Activated T-cell treated with anti-CD3 and anti-CD28 coated beads, Interleukin-2, amount 50 U/mL, for 4 hours (primary cell): ENCODE data around the gene SEMA3D. TPM values are rescaled to one million over a fixed set of nuclear protein-coding genes. Genes with fewer than 3 reads are reported as not detected.

Source experiments
- ATAC-seq, 2 donors: fragments of 200-7000 bp; cut with Tn5 transposase; one replicate each; pipeline ENCODE4 v1.10.0; 2021
- DNase-seq: peaks from one replicate; pipeline ENCODE4 v3.0.0-alpha.2; 2020
- H3K27me3 Mint-ChIP-seq: one replicate; pipeline ENCODE4 v1.8.0; 2021; ENCODE audit warnings: low read depth, mixed read lengths
- H3K36me3 Mint-ChIP-seq: one replicate; pipeline ENCODE4 v1.8.0; 2022; ENCODE audit warnings: mixed read lengths; ENCODE audit not compliant: insufficient read depth
- H3K4me1 Mint-ChIP-seq: one replicate; pipeline ENCODE4 v1.8.0; 2021; ENCODE audit warnings: low read depth, mixed read lengths
- H3K4me3 Mint-ChIP-seq: one replicate; pipeline ENCODE4 v1.8.0; 2021; ENCODE audit warnings: mild to moderate bottlenecking, moderate library complexity, mixed read lengths
- H3K9me3 Mint-ChIP-seq: one replicate; pipeline ENCODE4 v1.8.0; 2021; ENCODE audit warnings: mixed read lengths
- total RNA-seq, 3 donors: library from RNA; stranded (reverse); gene quantifications; one replicate each; pipeline ENCODE4 v1.2.1, GENCODE V29; 2021

Gene SEMA3D
- total RNA-seq, 3 donors from 2014 or later: 0.08 to 0.13 TPM; not detected in 1

- Mint-ChIP-seq H3K36me3 (no peaks in the 10 kb centered on the region), H3K4me1 (no peaks in the 10 kb centered on the region), H3K27me3 (no peaks in the 10 kb centered on the region), H3K4me3 (no peak overlapping the region), H3K9me3 (peaks cover 13% of the 10 kb centered on the region)
- DNase-seq (no peak), ATAC-seq (no peak)
These were observed 17.6 kb upstream of the SEMA3D start for GRCh38 chr7:85204496-85204895.

DNA sequence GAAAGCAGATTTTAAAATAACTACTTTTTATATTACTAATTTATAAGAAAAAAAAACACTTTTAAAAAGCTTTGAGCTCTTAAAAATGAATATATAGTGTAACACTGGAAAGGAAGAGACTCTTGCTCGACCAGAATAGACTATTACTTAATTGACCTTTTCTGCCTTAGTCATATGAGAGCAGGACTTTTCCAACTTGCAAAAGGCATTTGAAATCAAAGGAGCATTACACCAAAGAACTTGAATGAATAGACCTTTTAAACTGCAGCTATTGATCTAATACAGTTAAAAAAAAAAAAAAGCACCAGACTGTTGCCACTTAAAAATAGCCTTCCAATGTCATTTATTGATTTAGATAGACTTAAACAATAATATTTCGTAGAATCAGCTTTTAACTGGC, 17.2 kb upstream of the SEMA3D start:
- no peak for ATAC-seq
- Mint-ChIP-seq H3K9me3 (peaks cover 11% of the 10 kb centered on the region), H3K4me1 (no peaks in the 10 kb centered on the region), H3K36me3 (no peaks in the 10 kb centered on the region), H3K4me3 (no peak overlapping the region), H3K27me3 (no peaks in the 10 kb centered on the region)
- DNase-seq: no peak

DNA sequence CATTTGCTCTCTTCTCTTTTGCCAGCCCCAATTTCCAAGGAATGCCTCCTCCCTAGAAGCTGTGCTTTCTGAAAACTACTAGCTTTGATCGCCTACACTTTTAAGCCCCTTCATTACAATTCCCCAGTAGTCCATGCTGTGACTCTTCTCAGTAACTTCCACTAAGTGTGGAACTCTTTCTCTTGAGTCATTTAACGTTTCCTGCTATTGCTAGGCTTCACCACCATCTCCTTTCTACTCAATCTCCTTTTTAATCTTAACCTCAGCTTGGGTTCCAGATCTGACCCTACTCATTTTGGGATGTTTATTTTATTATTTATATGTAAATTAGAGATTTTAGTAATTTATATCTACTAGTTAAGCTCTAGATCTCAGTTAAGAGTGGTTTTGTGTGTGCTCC, 14.4 kb upstream of the SEMA3D start:
- DNase-seq (no peak), ATAC-seq (no peak)
- H3K9me3 Mint-ChIP-seq: peaks cover 11% of the 10 kb centered on the region
- no peak overlapping the region for H3K4me3 Mint-ChIP-seq
- no peaks in the 10 kb centered on the region for H3K36me3 Mint-ChIP-seq
- no peaks in the 10 kb centered on the region for H3K4me1 Mint-ChIP-seq
- H3K27me3 Mint-ChIP-seq: no peaks in the 10 kb centered on the region

GRCh38 chr7:85196696-85197095, 9.8 kb upstream of the SEMA3D start:
- Mint-ChIP-seq H3K4me1 (no peaks in the 10 kb centered on the region), H3K27me3 (no peaks in the 10 kb centered on the region), H3K36me3 (no peaks in the 10 kb centered on the region), H3K4me3 (no peak overlapping the region), H3K9me3 (peaks cover 8% of the 10 kb centered on the region)
- ATAC-seq (no peak), DNase-seq (no peak)

GRCh38 chr7:85191383-85191782, 4.5 kb upstream of the SEMA3D start:
- no peaks in the 10 kb centered on the region for H3K4me1 Mint-ChIP-seq
- H3K27me3 Mint-ChIP-seq: no peaks in the 10 kb centered on the region
- peaks cover 4% of the 10 kb centered on the region for H3K9me3 Mint-ChIP-seq
- DNase-seq: no peak
- no peak overlapping the region for H3K4me3 Mint-ChIP-seq
- ATAC-seq: no peak
- no peaks in the 10 kb centered on the region for H3K36me3 Mint-ChIP-seq

DNA sequence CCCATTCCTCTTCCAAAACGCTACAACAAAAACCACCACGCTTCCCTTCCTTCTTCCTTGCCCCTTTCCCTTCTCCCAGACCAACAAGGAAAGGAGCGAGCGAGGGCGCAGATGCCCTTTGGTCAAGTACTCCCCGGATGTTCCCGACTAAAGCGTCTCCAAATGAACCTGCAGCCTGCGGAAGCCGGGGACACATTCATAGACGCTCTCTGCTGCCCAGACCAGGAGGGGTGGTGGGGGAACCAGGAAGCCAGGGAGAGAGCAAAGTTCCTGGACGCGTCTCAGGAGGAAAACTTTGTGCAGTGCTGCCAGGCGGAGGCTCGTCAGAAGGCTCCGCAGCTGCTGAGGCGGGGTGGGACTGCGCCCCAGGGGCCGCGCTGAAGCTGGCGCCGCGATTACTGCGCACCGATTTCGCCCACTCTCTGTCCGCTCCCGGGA, 754 bp downstream of the SEMA3D start:
- Mint-ChIP-seq H3K4me3 (peak overlapping the region; percentile 40), H3K36me3 (no peaks in the 10 kb centered on the region), H3K27me3 (peaks cover 13% of the 10 kb centered on the region)

DNA sequence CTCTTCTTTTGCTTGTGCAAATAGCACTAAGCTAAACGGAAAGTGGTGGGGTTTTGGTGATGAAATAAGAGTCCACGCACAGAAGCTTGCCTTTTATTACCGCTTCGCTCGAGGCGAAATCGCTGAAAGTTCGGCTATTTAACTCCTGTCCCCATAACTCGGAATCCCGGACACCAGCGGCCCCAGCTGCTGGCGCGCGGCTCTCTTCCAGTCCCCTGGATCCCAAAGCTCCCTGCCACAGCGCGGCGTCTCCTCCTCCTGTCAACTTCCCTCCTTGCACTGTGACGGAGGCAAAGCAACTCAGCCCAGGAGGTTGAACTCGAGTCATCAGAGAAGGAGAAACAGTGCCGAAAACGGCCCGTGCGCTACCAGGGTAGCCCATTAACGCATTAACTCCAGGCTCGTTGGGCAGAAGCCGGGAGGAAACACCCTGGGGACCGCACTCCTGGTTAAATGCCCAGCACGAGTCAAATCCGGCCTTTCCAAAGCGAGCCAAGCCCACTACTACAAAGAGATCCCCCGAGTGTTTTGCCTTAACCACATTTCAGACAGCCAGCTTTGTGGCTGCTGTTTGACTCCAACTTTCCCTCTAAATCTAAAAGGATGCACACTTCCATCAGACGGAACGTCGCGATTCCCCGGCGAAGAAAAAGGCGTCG, 1.3 kb downstream of the SEMA3D start:
- Mint-ChIP-seq H3K4me1 (no peaks in the 10 kb centered on the region), H3K4me3 (peak overlapping the region; percentile 40), H3K27me3 (peaks cover 13% of the 10 kb centered on the region), H3K9me3 (no peaks in the 10 kb centered on the region), H3K36me3 (no peaks in the 10 kb centered on the region)
- ATAC-seq (no peak), DNase-seq (no peak)

More for the DNA sequence above, 754 bp downstream of the SEMA3D start:
- Mint-ChIP-seq H3K4me1 (no peaks in the 10 kb centered on the region), H3K9me3 (no peaks in the 10 kb centered on the region)
- ATAC-seq (peak in 1 of 2 donors; percentile 37), DNase-seq (no peak)

GRCh38 chr7:85184599-85185423, 2.0 kb downstream of the SEMA3D start:
- no peak for ATAC-seq
- H3K27me3 Mint-ChIP-seq: peaks cover 13% of the 10 kb centered on the region

DNA sequence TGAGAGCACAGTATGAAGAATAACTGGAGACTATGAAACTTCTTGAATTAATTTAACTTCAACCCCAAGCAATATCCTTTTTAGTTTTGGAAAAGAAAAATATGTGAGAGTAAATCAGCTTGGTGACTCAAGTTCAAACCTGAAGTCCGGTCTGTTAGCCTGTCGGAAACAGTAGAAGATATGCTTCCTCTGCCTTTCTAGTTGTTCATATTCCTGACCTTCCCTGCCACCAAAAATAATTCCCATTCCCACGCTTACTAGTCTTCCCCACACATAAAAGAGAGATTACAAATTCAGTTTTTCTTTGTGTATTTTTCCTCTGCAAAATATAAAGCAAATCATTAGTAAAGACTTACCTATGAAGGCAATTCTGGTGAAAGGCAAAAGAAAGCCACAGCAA, 3.6 kb downstream of the SEMA3D start:
- Mint-ChIP-seq H3K36me3 (no peaks in the 10 kb centered on the region), H3K4me1 (no peaks in the 10 kb centered on the region), H3K9me3 (peaks cover 10% of the 10 kb centered on the region), H3K4me3 (no peak overlapping the region), H3K27me3 (peaks cover 13% of the 10 kb centered on the region)
- ATAC-seq: no peak
- DNase-seq: no peak

More at GRCh38 chr7:85184599-85185423, 2.0 kb downstream of the SEMA3D start:
- H3K4me1 Mint-ChIP-seq: no peaks in the 10 kb centered on the region
- DNase-seq: no peak
- H3K9me3 Mint-ChIP-seq: peaks cover 3% of the 10 kb centered on the region
- H3K36me3 Mint-ChIP-seq: no peaks in the 10 kb centered on the region
- H3K4me3 Mint-ChIP-seq: no peak overlapping the region

GRCh38 chr7:85178531-85179298, 8.1 kb downstream of the SEMA3D start:
- no peak overlapping the region for H3K4me3 Mint-ChIP-seq
- no peak for DNase-seq
- no peak for ATAC-seq
- H3K4me1 Mint-ChIP-seq: no peaks in the 10 kb centered on the region
- peaks cover 17% of the 10 kb centered on the region for H3K9me3 Mint-ChIP-seq
- no peaks in the 10 kb centered on the region for H3K27me3 Mint-ChIP-seq
- no peaks in the 10 kb centered on the region for H3K36me3 Mint-ChIP-seq

- H3K36me3 Mint-ChIP-seq: no peaks in the 10 kb centered on the region
- H3K4me1 Mint-ChIP-seq: no peaks in the 10 kb centered on the region
- peaks cover 22% of the 10 kb centered on the region for H3K9me3 Mint-ChIP-seq
- H3K4me3 Mint-ChIP-seq: no peak overlapping the region
- ATAC-seq: no peak
- no peak for DNase-seq
- H3K27me3 Mint-ChIP-seq: no peaks in the 10 kb centered on the region
These were observed 9.5 kb downstream of the SEMA3D start for GRCh38 chr7:85177316-85177715.

- Mint-ChIP-seq H3K36me3 (no peaks in the 10 kb centered on the region), H3K9me3 (peaks cover 22% of the 10 kb centered on the region), H3K4me1 (no peaks in the 10 kb centered on the region), H3K27me3 (no peaks in the 10 kb centered on the region), H3K4me3 (no peak overlapping the region)
- no peak for DNase-seq
- ATAC-seq: no peak
These were observed 10.7 kb downstream of the SEMA3D start for GRCh38 chr7:85176197-85176596.

GRCh38 chr7:85175217-85175616, 11.6 kb downstream of the SEMA3D start:
- Mint-ChIP-seq H3K27me3 (no peaks in the 10 kb centered on the region), H3K4me3 (no peak overlapping the region), H3K9me3 (peaks cover 21% of the 10 kb centered on the region), H3K4me1 (no peaks in the 10 kb centered on the region), H3K36me3 (no peaks in the 10 kb centered on the region)
- no peak for DNase-seq
- ATAC-seq: no peak

GRCh38 chr7:85172530-85172941, 14.3 kb downstream of the SEMA3D start:
- no peak for DNase-seq
- H3K36me3 Mint-ChIP-seq: no peaks in the 10 kb centered on the region
- no peak for ATAC-seq
- no peaks in the 10 kb centered on the region for H3K27me3 Mint-ChIP-seq
- H3K9me3 Mint-ChIP-seq: peaks cover 9% of the 10 kb centered on the region
- no peak overlapping the region for H3K4me3 Mint-ChIP-seq
- no peaks in the 10 kb centered on the region for H3K4me1 Mint-ChIP-seq
